H1 (cell line): ENCODE data around the gene KIDINS220. TPM values are rescaled to one million over a fixed set of nuclear protein-coding genes. Genes with fewer than 3 reads are reported as not detected.

Experiments used
- CTCF ChIA-PET: fragments of 300-600 bp; sonication (Branson Sonifier 250); formaldehyde crosslinking; loops from one replicate; lab custom pipeline; 2021; ENCODE audit not compliant: partially characterized antibody; lab: Charles Lee
- POLR2A ChIA-PET: fragments of 300-600 bp; sonication (Branson Sonifier 250); formaldehyde crosslinking; loops from one replicate; lab custom pipeline; 2021; ENCODE audit warnings: inconsistent platforms; ENCODE audit not compliant: partially characterized antibody; lab: Charles Lee
- DNase-seq, 2 experiments: peaks; one replicate each; pipeline versions ENCODE4 v3.0.0 to v3.0.0-alpha.2; 2010 to 2022; ENCODE audit warnings: low spot score in 2 of 2, low read depth in 1 of 2, mixed read lengths in 1 of 2
- FAIRE-seq: peaks from 2 replicates; lab custom pipeline; 2011; peaks lifted over from hg19 to GRCh38; lab: Jason Lieb, UNC
- H2AFZ ChIP-seq: 2 replicates; pipeline ENCODE4 v1.8.1; 2012; ENCODE audit warnings: low read length, inconsistent platforms
- H2AK5ac ChIP-seq: 2 replicates; pipeline ENCODE4 v1.6.1; 2013; ENCODE audit warnings: low read depth, low read length
- H2BK120ac ChIP-seq: replicated peaks from 2 replicates; pipeline ENCODE3; 2013; ENCODE audit warnings: low read depth, low read length, inconsistent platforms
- H2BK12ac ChIP-seq: 2 replicates; pipeline ENCODE4 v1.6.1; 2013; ENCODE audit warnings: low read depth, low read length
- H2BK15ac ChIP-seq: 2 replicates; pipeline ENCODE4 v1.6.1; 2013; ENCODE audit warnings: low read length
- H2BK20ac ChIP-seq: 2 replicates; pipeline ENCODE4 v1.6.1; 2013; ENCODE audit warnings: low read length
- H2BK5ac ChIP-seq: 2 replicates; pipeline ENCODE4 v1.6.1; 2013; ENCODE audit warnings: low read depth, low read length
- H3K14ac ChIP-seq: 2 replicates; pipeline ENCODE4 v1.6.1; 2013; ENCODE audit warnings: inconsistent platforms; ENCODE audit not compliant: insufficient read length
- H3K18ac ChIP-seq: 2 replicates; pipeline ENCODE4 v1.6.1; 2013; ENCODE audit warnings: low read length; ENCODE audit errors: extremely low read depth
- H3K23ac ChIP-seq: 2 replicates; pipeline ENCODE4 v1.6.1; 2013; ENCODE audit warnings: inconsistent platforms; ENCODE audit not compliant: insufficient read length
- H3K23me2 ChIP-seq: 2 replicates; pipeline ENCODE4 v1.6.1; 2013; ENCODE audit warnings: low read depth, low read length
- H3K27ac ChIP-seq: 2 replicates; pipeline ENCODE4 v1.6.1; 2011; ENCODE audit warnings: low read depth, low read length, inconsistent platforms
- H3K27me3 ChIP-seq, 4 experiments: replicated peaks in 1 of 4; 1 replicate in 1 of 4; 2 replicates in 3 of 4; pipeline versions ENCODE4 v1.6.1 to v1.8.1; 2011 to 2013; ENCODE audit warnings: low read length in 3 of 4, mild to moderate bottlenecking in 3 of 4, inconsistent platforms in 2 of 4, mixed read lengths in 2 of 4, moderate library complexity in 1 of 4; ENCODE audit not compliant: control insufficient read depth in 3 of 4, insufficient read depth in 3 of 4; ENCODE audit errors: extremely low read depth in 1 of 4
- H3K36me3 ChIP-seq, 4 experiments: 2 replicates each; pipeline versions ENCODE4 v1.6.1 to v1.8.1; 2011 to 2013; ENCODE audit warnings: mild to moderate bottlenecking in 4 of 4, low read length in 3 of 4, moderate library complexity in 2 of 4, control low read depth in 1 of 4, inconsistent platforms in 1 of 4; ENCODE audit not compliant: insufficient read depth in 4 of 4, control insufficient read depth in 2 of 4
- H3K4ac ChIP-seq: replicated peaks from 2 replicates; pipeline ENCODE3; 2013; ENCODE audit warnings: low read length, low read depth, mixed read lengths, inconsistent platforms; ENCODE audit not compliant: insufficient read length
- H3K4me1 ChIP-seq, 4 experiments: replicated peaks in 1 of 4; 1 replicate in 1 of 4; 2 replicates in 3 of 4; pipeline versions ENCODE4 v1.6.1 to v1.8.1; 2011 to 2013; ENCODE audit warnings: low read length in 3 of 4, inconsistent platforms in 2 of 4, mixed read lengths in 1 of 4; ENCODE audit not compliant: insufficient read depth in 4 of 4, control insufficient read depth in 3 of 4
- H3K4me2 ChIP-seq, 2 experiments: 2 replicates each; pipeline versions ENCODE4 v1.6.1 to v1.8.1; 2011 to 2013; ENCODE audit warnings: low read depth in 2 of 2, low read length in 2 of 2, control low read depth in 1 of 2, inconsistent platforms in 1 of 2, mild to moderate bottlenecking in 1 of 2; ENCODE audit not compliant: insufficient read depth in 1 of 2
- H3K4me3 ChIP-seq, 4 experiments: fragments of 200-600, 300-600 bp in 1 of 4; sonication (generic), shearing (Covaris generic), sonication (Bioruptor Twin) in 1 of 4; 2 replicates each; pipeline versions ENCODE4 v1.5.1 to v1.8.1; 2011 to 2016; ENCODE audit warnings: low read length in 4 of 4, low read depth in 3 of 4, control low read depth in 2 of 4, inconsistent platforms in 2 of 4, mild to moderate bottlenecking in 2 of 4, mixed read lengths in 1 of 4, moderate library complexity in 1 of 4; ENCODE audit not compliant: insufficient read depth in 2 of 4; ENCODE audit errors: extremely low read depth in 1 of 4
- H3K56ac ChIP-seq: replicated peaks from 2 replicates; pipeline ENCODE3; 2013; ENCODE audit warnings: low read depth, mild to moderate bottlenecking, mixed read lengths, low read length, inconsistent platforms; ENCODE audit not compliant: insufficient read length
- H3K79me1 ChIP-seq: 2 replicates; pipeline ENCODE4 v1.6.1; 2013; ENCODE audit warnings: low read depth, low read length, control low read depth
- H3K79me2 ChIP-seq, 2 experiments: 2 replicates each; pipeline versions ENCODE4 v1.6.1 to v1.8.1; 2012 to 2013; ENCODE audit warnings: low read length in 2 of 2, mild to moderate bottlenecking in 2 of 2, inconsistent platforms in 1 of 2; ENCODE audit not compliant: insufficient read depth in 2 of 2, control insufficient read depth in 1 of 2
- H3K9ac ChIP-seq, 4 experiments: replicated peaks in 1 of 4; 1 replicate in 1 of 4; 2 replicates in 3 of 4; pipeline versions ENCODE4 v1.6.1 to v1.8.1; 2011 to 2013; ENCODE audit warnings: low read depth in 3 of 4, low read length in 3 of 4, control low read depth in 2 of 4, mild to moderate bottlenecking in 2 of 4, moderate library complexity in 2 of 4, inconsistent platforms in 1 of 4; ENCODE audit errors: extremely low read depth in 1 of 4
- H3K9me3 ChIP-seq, 2 experiments: 2 replicates each; pipeline versions ENCODE4 v1.6.1 to v1.8.1; 2012 to 2013; ENCODE audit warnings: mild to moderate bottlenecking in 2 of 2, moderate library complexity in 2 of 2, control low read depth in 1 of 2, inconsistent platforms in 1 of 2, low read depth in 1 of 2, low read length in 1 of 2, mixed read lengths in 1 of 2; ENCODE audit not compliant: insufficient read depth in 2 of 2
- H4K20me1 ChIP-seq, 2 experiments: replicated peaks in 1 of 2; 2 replicates each; pipeline versions ENCODE3 to v1.8.1; 2011 to 2013; ENCODE audit warnings: inconsistent platforms in 2 of 2, low read length in 2 of 2, mild to moderate bottlenecking in 1 of 2; ENCODE audit not compliant: insufficient read depth in 2 of 2, control insufficient read depth in 1 of 2
- H4K5ac ChIP-seq: 2 replicates; pipeline ENCODE4 v1.6.1; 2013; ENCODE audit warnings: low read length, low read depth, mixed read lengths, inconsistent platforms; ENCODE audit not compliant: insufficient read length
- H4K8ac ChIP-seq: 2 replicates; pipeline ENCODE4 v1.8.0; 2013; ENCODE audit warnings: mild to moderate bottlenecking, moderate library complexity, low read length, inconsistent platforms; ENCODE audit not compliant: insufficient read depth; ENCODE audit errors: extremely low read depth
- H4K91ac ChIP-seq: replicated peaks from 2 replicates; pipeline ENCODE3; 2013; ENCODE audit warnings: low read length, mixed read lengths, inconsistent platforms; ENCODE audit not compliant: insufficient read length
- ATF2 ChIP-seq: IDR thresholded peaks from 2 replicates; pipeline ENCODE4 v1.6.1; 2012; ENCODE audit warnings: low read length, inconsistent platforms
- CBX5 ChIP-seq: fragments of 300-800, 300-1000 bp; sonication (generic); IDR thresholded peaks from 2 replicates; pipeline ENCODE4 v1.7.1; 2016; ENCODE audit warnings: antibody characterized with exemption, low read length, low read depth
- CEBPB ChIP-seq: IDR thresholded peaks from 2 replicates; pipeline ENCODE4 v1.6.1; 2012; ENCODE audit warnings: low read depth, low read length
- FOSL1 ChIP-seq: IDR thresholded peaks from 2 replicates; pipeline ENCODE4 v1.6.1; 2011; ENCODE audit warnings: mild to moderate bottlenecking, low read depth, low read length, moderate library complexity; ENCODE audit not compliant: insufficient read depth
- GABPA ChIP-seq: IDR thresholded peaks from 2 replicates; pipeline ENCODE4 v1.6.1; 2011; ENCODE audit warnings: mild to moderate bottlenecking, low read length, moderate library complexity, borderline replicate concordance; ENCODE audit not compliant: insufficient read depth
- NANOG ChIP-seq: IDR thresholded peaks from 2 replicates; pipeline ENCODE4 v1.6.1; 2011; ENCODE audit warnings: low read length, low read depth, mild to moderate bottlenecking, inconsistent platforms; ENCODE audit not compliant: insufficient read depth, poor library complexity, severe bottlenecking
- POLR2A ChIP-seq, 2 experiments: IDR thresholded peaks; 1 replicate in 1 of 2; 2 replicates in 1 of 2; pipeline ENCODE4 v1.6.1; 2011; ENCODE audit warnings: low read depth in 2 of 2, low read length in 2 of 2, mild to moderate bottlenecking in 2 of 2; ENCODE audit errors: control extremely low read depth in 1 of 2
- WGBS, 2 experiments: shearing (Covaris generic) in 1 of 2; methylation state at CpG; one replicate each; pipeline versions ENCODE4 v1.1.6 to v1.1.7; 2013 to 2015; ENCODE audit warnings: low lambda C conversion rate in 2 of 2, mixed read lengths in 2 of 2, inconsistent platforms in 1 of 2, low coverage in 1 of 2, missing lambda C conversion rate in 1 of 2; ENCODE audit not compliant: insufficient replicate concordance in 2 of 2, insufficient coverage in 1 of 2, insufficient read length in 1 of 2; ENCODE audit errors: extremely low coverage in 1 of 2, missing lambda C conversion rate in 1 of 2; 5-methylcytosine and 5-hydroxymethylcytosine counted together
- polyA plus RNA-seq, 7 experiments: library from polyadenylated mRNA; depleted of rRNA in 3 of 7; stranded (reverse) in 5 of 7; unstranded in 2 of 7; fragments of >200 nt in 5 of 7; fragments of 200-250 nt in 2 of 7; gene quantifications; 1 replicate in 5 of 7; 2 replicates in 1 of 7; 4 replicates in 1 of 7; pipeline versions ENCODE4 v1.2.1 to v1.2.3, GENCODE V29; 2011 to 2013; ENCODE audit warnings: missing spikeins in 2 of 7, mixed read lengths in 2 of 7
- total RNA-seq: library from RNA; stranded (reverse); fragmentation: NEBNext Ultra II Directional; extraction: Animal tissue kit (Norgen Biotek cat#: 25700); gene quantifications from 2 replicates; pipeline ENCODE4 v1.2.1, GENCODE V29; 2021
- TF ChIP-seq, protein P1 (sequence below): IDR thresholded peaks from 2 replicates; pipeline ENCODE4 v1.6.1; 2012; ENCODE audit warnings: inconsistent platforms

Gene KIDINS220
- total and polyA plus RNA-seq, 2 of the 8 experiments (the other 6 are each of a cell fraction or from before 2014, with no cell fraction given): 21.2 to 27.1 TPM

DNA sequence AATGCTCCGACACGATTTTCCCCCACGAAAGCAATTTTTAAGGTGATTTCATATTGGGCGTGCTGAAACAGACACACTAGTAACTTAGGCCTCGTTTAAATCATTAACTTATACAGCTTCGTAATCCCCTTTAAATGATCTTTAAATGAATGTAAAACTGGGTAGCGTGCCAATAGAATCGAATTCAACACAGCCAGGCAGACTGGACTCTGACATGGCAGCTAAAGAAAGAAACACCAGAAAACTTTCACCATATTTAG, 157.9 kb downstream of the KIDINS220 start:
- Histone ChIP-seq H3K36me3 (peaks cover 0 to 7% (median 1%) of the 10 kb centered on the region in 4 experiments; a peak in 3 of 8 replicates), H4K20me1 (peaks cover 10 to 11% of the 10 kb centered on the region in 2 experiments), H3K27me3 (peaks cover 11 to 56% (median 46%) of the 10 kb centered on the region in 4 experiments), H4K5ac (no peak overlapping the region), H2BK20ac (no peak overlapping the region), H3K56ac (no peak overlapping the region), H3K79me2 (peaks cover 3 to 17% of the 10 kb centered on the region in 2 experiments; a peak in 3 of 4 replicates), H4K8ac (no peak overlapping the region), H3K4ac (no peak overlapping the region), H3K9ac (peak overlapping the region in 3 of 4 experiments; percentile 34 to 61 (median 51); a peak in 3 of 7 replicates), H3K4me1 (peaks cover 7 to 40% (median 20%) of the 10 kb centered on the region in 4 experiments), H3K9me3 (peaks cover 4 to 8% of the 10 kb centered on the region in 2 experiments; a peak in 3 of 4 replicates), H3K4me3 (peak overlapping the region; percentile 48 to 69 (median 60)), H2BK120ac (no peak overlapping the region), H3K23me2 (peaks cover 44% of the 10 kb centered on the region), H2BK12ac (peak overlapping the region; percentile 98; the same call in 1 of the 2 replicates), H2BK5ac (peak overlapping the region; percentile 46; the same call in 1 of the 2 replicates), H3K4me2 (peak overlapping the region; percentile 81 to 97), H4K91ac (peak overlapping the region; percentile 40), H3K23ac (no peak overlapping the region), H3K27ac (no peak overlapping the region; the same call in 1 of the 2 replicates), H3K18ac (peak overlapping the region; percentile 75; the same call in 1 of the 2 replicates), H2AK5ac (peak overlapping the region; percentile 32; the same call in 1 of the 2 replicates), H3K79me1 (no peaks in the 10 kb centered on the region), H2AFZ (no peak overlapping the region), H3K14ac (no peak overlapping the region), H2BK15ac (no peak overlapping the region)
- FAIRE-seq: no peak
- CTCF ChIA-PET: interaction anchor here (1.0 to 2.5 kb wide), 3 partner anchors 14 to 94 kb away, joined by 3 to 7 read pairs (median 6); no protein-coding TSS in a partner anchor
- WGBS, 2 experiments: 31% methylated on average over 8 of the region's 8 CpGs; no CpG with 5 or more reads in 1 of the 2 experiments
- no peak for DNase-seq
- TF ChIP-seq ATF2 (no peak), NANOG (no peak), CBX5 (no peak), FOSL1 (no peak), CEBPB (no peak), GABPA (no peak), POLR2A (IDR thresholded peaks at IDR 0.05; ENCODE audit: control extremely low read depth in 1 of 2, low read depth in 2 of 2, low read length in 2 of 2) (no peak)
- TF ChIP-seq, protein P1, sequence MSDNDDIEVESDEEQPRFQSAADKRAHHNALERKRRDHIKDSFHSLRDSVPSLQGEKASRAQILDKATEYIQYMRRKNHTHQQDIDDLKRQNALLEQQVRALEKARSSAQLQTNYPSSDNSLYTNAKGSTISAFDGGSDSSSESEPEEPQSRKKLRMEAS: no peak
- POLR2A ChIA-PET: interaction anchor here (0.9 to 4.1 kb wide), 4 partner anchors 17 to 132 kb away, joined by 3 to 23 read pairs (median 4); no protein-coding TSS in a partner anchor
